HG03571 (cell line): ENCODE data around the gene VARS2.
"Not testable (repeated sequence)": the region's sequence is repeated elsewhere in the genome, so short reads cannot be mapped to it uniquely, and the experiment has no call there.

Experiments
- ATAC-seq: cut with Tn5 transposase; IDR thresholded peaks from one replicate; pipeline ENCODE4 v1.9.1; 2021; ENCODE audit not compliant: unreplicated experiment

Gene VARS2

GRCh38 chr6:30898750-30899360 lies 15.2 kb upstream of the VARS2 start:
- ATAC-seq = no peak

- no peak for ATAC-seq
These were observed 13.1 kb upstream of the VARS2 start for GRCh38 chr6:30900863-30901417.

DNA sequence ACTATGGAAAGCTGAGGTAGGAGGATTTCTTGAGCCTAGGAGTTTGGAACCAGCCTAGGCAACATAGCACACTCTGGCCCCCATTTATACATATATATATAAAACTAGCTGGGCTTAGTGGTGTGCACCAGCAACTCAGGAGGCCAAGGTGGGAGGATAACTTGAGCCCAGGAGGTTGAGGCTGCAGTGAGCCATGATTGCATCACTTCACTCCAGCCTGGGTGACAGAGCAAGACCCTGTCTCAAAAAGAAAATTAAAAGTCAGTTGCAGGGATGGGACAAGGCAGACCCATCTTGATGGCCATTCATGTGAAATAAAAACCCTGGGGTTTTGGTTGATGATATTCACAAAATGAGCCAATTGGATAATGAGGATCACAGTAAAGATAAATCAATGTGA lies 12.6 kb upstream of the VARS2 start:
- ATAC-seq = no peak

GRCh38 chr6:30902196-30902595 lies 11.8 kb upstream of the VARS2 start:
- not testable (repeated sequence) for ATAC-seq

- no peak for ATAC-seq
These were observed 11.3 kb upstream of the VARS2 start for GRCh38 chr6:30902709-30903108.

DNA sequence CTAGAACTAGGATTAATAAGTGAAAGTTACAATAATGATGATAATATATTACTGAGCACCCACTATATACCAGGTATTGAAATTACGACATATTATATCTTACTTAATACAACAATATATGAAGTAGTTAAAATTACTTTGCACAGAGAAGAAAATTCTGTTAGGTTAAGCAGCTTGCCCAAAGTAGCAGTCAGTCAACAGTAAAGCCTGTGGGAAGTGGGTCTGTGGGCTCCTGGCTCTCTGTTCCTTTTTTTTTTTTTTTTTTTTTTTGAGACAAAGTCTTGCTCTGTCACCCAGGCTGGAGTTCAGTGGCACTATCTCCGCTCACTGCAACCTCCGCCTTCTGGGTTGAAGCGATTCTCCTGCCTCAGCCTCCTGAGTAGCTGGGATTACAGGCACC lies 10.8 kb upstream of the VARS2 start:
- no peak for ATAC-seq

DNA sequence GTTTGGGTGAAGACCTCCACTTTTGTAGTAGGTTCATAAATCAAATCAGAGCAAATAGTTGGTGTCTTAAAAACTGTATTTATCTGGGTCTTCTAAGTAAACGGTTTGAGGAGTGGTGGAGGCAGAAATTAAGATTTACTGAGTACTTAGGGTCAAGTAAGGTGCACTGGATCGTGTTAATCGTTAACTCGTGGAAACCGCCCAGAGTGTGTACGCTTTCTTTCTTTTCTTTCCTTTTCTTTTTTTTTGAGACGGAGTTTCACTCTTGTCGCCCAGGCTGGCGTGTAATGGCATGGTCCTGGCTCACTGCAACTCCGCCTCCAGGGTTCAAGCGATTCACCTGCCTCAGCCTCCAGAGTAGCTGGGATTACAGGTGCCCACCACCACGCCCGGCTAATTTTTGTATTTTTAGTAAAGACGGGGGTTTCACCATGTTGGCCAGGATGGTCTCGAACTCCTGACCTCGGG lies 6.7 kb upstream of the VARS2 start:
- not testable (repeated sequence) for ATAC-seq

DNA sequence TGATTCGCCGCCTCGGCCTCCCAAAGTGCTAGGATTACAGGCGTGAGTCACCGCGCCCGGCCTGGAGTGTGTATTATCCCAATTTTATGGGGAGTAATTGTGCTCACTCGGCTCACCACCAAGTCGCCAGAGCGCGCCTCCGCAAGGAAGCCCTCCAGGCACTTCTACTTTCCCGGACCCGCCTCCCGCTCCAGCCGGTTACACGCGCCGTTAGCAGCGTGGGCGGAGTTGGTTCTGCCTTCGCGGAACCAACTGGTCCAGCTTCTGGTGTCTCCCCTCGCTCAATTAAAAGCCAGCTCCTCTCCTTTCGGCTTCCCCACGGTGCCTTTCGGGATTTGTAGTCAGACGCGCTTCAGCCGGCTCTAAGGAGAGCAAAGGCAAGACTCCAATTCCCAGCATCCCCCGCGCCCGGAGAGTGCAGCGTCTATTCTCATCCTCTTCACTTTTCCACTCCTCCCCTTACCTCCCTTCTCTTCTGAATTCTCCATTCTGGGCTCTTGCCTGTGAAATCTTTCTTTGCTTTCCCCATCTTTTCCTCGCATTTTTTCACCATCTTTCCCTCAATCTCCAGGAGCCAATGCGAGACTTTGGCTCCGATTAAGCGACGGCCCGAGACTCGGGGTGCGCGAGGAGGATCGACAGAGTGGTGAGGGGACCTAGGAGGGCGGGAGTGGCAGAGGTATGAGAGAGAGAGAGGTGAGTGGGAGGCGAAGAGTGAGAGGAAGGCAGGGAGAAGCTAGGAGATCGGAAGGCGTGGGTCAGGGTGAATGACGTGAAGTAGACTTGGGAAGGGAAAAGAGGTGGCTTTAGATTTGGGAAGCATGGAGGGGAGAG lies 6.1 kb upstream of the VARS2 start, which contains the start of gene GTF2H4:
Gene GTF2H4 (plus strand): TSS at position 450 of the 834 bp plus-strand sequence.
- ATAC-seq = peak; percentile 92

DNA sequence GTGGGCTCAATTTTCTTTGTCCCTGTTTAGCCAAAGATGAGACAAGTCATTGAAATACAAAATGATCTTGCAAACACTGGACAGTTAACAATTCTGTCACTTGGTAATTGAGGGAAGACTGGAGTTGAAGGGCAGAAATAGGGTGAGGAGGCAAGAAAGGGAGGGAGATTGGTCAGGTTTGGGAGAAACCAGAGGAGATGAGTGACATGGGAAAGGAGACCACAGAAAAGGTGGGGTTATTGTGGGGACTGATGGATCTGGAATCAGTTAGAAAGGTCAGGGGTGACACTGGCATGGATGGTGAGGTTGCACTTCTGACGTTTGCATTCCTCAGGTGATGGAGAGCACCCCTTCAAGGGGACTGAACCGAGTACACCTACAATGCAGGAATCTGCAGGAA lies 5.3 kb upstream of the VARS2 start:
- no peak for ATAC-seq

- not testable (repeated sequence) for ATAC-seq
These were observed 3.6 kb upstream of the VARS2 start for GRCh38 chr6:30910473-30910872.

GRCh38 chr6:30912746-30913520 lies 1.1 kb upstream of the VARS2 start:
- ATAC-seq = no peak

- ATAC-seq = peak; percentile 21
These were observed 340 bp upstream of the VARS2 start for GRCh38 chr6:30913721-30914075.

GRCh38 chr6:30914854-30915590 lies 984 bp downstream of the VARS2 start:
- no peak for ATAC-seq

DNA sequence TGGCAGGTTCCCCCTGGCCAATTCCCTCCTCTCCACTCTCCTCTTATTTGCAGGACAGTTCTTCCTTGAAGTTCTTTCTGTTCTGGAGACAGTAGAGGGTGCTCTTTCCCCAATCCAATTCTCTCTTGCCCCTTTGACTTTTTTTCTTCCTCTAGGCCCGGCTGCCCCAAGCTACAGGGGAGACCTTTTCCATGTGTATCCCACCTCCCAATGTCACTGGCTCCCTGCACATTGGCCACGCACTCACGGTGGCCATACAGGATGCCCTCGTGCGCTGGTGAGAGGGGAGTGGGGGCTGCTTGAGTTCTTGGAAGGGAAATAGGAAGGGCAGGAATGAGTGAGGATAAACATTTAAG lies 1.5 kb downstream of the VARS2 start:
- no peak for ATAC-seq

- no peak for ATAC-seq
These were observed 3.0 kb downstream of the VARS2 start for GRCh38 chr6:30917041-30917440.

DNA sequence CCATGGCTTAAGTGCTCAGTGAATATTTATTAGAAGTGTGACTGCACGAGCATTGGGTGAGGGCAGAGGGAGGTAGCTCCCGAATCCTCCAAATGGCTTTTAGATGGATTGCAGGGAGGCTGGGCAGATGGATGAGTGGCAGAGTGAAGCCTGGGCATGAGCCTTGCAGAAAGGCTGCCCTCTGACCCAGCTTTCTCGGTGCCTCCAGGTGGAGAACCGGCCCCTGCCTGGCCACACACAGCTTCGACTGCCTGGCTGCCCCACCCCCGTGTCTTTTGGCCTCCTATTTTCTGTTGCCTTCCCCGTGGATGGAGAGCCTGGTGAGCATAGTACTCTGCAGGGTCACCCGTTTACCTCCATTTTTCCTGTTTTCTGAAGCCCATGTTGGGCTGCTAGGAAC lies 3.4 kb downstream of the VARS2 start:
- ATAC-seq = no peak

DNA sequence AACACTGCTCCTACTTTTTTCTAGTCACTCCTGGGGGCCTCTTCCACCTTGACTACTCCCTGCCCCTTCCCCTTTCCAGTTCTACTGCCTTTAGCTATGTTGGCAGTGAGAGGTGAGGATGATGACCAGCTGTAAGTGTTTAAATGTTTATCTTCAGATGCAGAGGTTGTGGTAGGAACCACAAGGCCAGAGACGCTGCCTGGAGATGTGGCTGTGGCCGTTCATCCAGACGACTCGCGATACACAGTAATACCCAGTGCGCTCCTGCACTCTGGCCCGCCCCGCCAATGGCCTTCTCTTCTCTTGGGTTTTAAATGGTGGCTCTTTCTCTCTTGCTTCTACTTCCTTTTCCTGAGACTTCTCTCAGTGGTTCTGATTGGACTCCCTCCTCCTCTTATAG lies 4.6 kb downstream of the VARS2 start:
- no peak for ATAC-seq

GRCh38 chr6:30922447-30922852 lies 8.4 kb downstream of the VARS2 start:
- no peak for ATAC-seq

- ATAC-seq = not testable (repeated sequence)
These were observed 10.1 kb downstream of the VARS2 start for GRCh38 chr6:30924040-30924627.

GRCh38 chr6:30926644-30927043 lies 12.6 kb downstream of the VARS2 start:
- no peak for ATAC-seq
